ENCODE data around the gene SVIL. TPM values are rescaled to one million over a fixed set of nuclear protein-coding genes. Genes with fewer than 3 reads are reported as not detected.

The SVIL gene
- total RNA-seq, 2 experiments from 2014 or later = 0.47 to 1.5 TPM

- intact Hi-C loops (cut with micrococcal nuclease; ENCODE audit: unreplicated experiment) = no loop called here
- ChIA-PET POLR2A (no interaction called here), CTCF (ENCODE audit: unreplicated experiment) (no interaction called here)
- DNase-seq (ENCODE audit: low spot score) = no peak
- no peaks in the 10 kb centered on the region for H3K79me2 ChIP-seq (ENCODE audit: insufficient read depth, low read depth, low read length)
- H4K20me1 ChIP-seq (ENCODE audit: insufficient read depth, low read length) = no peaks in the 10 kb centered on the region
- H3K4me3 ChIP-seq (ENCODE audit: low read depth, low read length, poor library complexity, severe bottlenecking) = no peak overlapping the region
- no peaks in the 10 kb centered on the region for H3K9me2 ChIP-seq (ENCODE audit: insufficient read depth, low read length)
- no peaks in the 10 kb centered on the region for H3K9me3 ChIP-seq (ENCODE audit: low read length)
- BruUV-seq (replicated peaks) = no TSS peak
- no peak overlapping the region for H2AFZ ChIP-seq (ENCODE audit: low read length)
- no peak overlapping the region for H3K4me2 ChIP-seq (ENCODE audit: low read length)
- TF ChIP-seq EZH2phosphoT487 (IDR thresholded peaks at IDR 0.05; ENCODE audit: borderline replicate concordance, low read depth, low read length) (no peak), CTCF (conservative IDR thresholded peaks at IDR 0.05; ENCODE audit: low read length) (no peak)
- H3K27ac ChIP-seq (ENCODE audit: low read depth, low read length, poor library complexity, severe bottlenecking) = no peak overlapping the region
- no peaks in the 10 kb centered on the region for H3K4me1 ChIP-seq (ENCODE audit: insufficient read depth, low read length, poor library complexity, severe bottlenecking)
- no peaks in the 10 kb centered on the region for H3K36me3 ChIP-seq (ENCODE audit: insufficient read depth, low read length)
Measured at GRCh38 chr10:29595636-29596225, 39.0 kb downstream of the SVIL start.

- Histone ChIP-seq H2AFZ (ENCODE audit: low read length) (no peak overlapping the region), H3K27ac (ENCODE audit: low read depth, low read length, poor library complexity, severe bottlenecking) (no peak overlapping the region), H3K36me3 (ENCODE audit: insufficient read depth, low read length) (no peaks in the 10 kb centered on the region), H3K9me3 (ENCODE audit: low read length) (no peaks in the 10 kb centered on the region), H3K4me3 (ENCODE audit: low read depth, low read length, poor library complexity, severe bottlenecking) (no peak overlapping the region), H3K4me1 (ENCODE audit: insufficient read depth, low read length, poor library complexity, severe bottlenecking) (no peaks in the 10 kb centered on the region), H4K20me1 (ENCODE audit: insufficient read depth, low read length) (no peaks in the 10 kb centered on the region), H3K79me2 (ENCODE audit: insufficient read depth, low read depth, low read length) (no peaks in the 10 kb centered on the region), H3K9me2 (ENCODE audit: insufficient read depth, low read length) (no peaks in the 10 kb centered on the region), H3K4me2 (ENCODE audit: low read length) (no peak overlapping the region)
- CTCF ChIA-PET (ENCODE audit: unreplicated experiment) = no interaction called here
- intact Hi-C loops (cut with micrococcal nuclease; ENCODE audit: unreplicated experiment) = no loop called here
- POLR2A ChIA-PET = no interaction called here
- no TSS peak for BruUV-seq (replicated peaks)
- DNase-seq (ENCODE audit: low spot score) = no peak
- TF ChIP-seq CTCF (conservative IDR thresholded peaks at IDR 0.05; ENCODE audit: low read length) (no peak), EZH2phosphoT487 (IDR thresholded peaks at IDR 0.05; ENCODE audit: borderline replicate concordance, low read depth, low read length) (no peak)
Measured at GRCh38 chr10:29595146-29595545, 39.6 kb downstream of the SVIL start.

GRCh38 chr10:29591651-29591968 is 43.2 kb downstream of the SVIL start:
- Histone ChIP-seq H2AFZ (ENCODE audit: low read length) (no peak overlapping the region), H4K20me1 (ENCODE audit: insufficient read depth, low read length) (no peaks in the 10 kb centered on the region), H3K79me2 (ENCODE audit: insufficient read depth, low read depth, low read length) (no peaks in the 10 kb centered on the region)

More at GRCh38 chr10:29591651-29591968, 43.2 kb downstream of the SVIL start:
- POLR2A ChIA-PET = no interaction called here
- no peaks in the 10 kb centered on the region for H3K36me3 ChIP-seq (ENCODE audit: insufficient read depth, low read length)
- CTCF ChIA-PET (ENCODE audit: unreplicated experiment) = no interaction called here
- no peak overlapping the region for H3K4me2 ChIP-seq (ENCODE audit: low read length)
- no peak for DNase-seq (ENCODE audit: low spot score)
- no peaks in the 10 kb centered on the region for H3K4me1 ChIP-seq (ENCODE audit: insufficient read depth, low read length, poor library complexity, severe bottlenecking)
- H3K27ac ChIP-seq (ENCODE audit: low read depth, low read length, poor library complexity, severe bottlenecking) = no peak overlapping the region
- intact Hi-C loops (cut with micrococcal nuclease; ENCODE audit: unreplicated experiment) = no loop called here
- H3K9me2 ChIP-seq (ENCODE audit: insufficient read depth, low read length) = no peaks in the 10 kb centered on the region
- TF ChIP-seq EZH2phosphoT487 (IDR thresholded peaks at IDR 0.05; ENCODE audit: borderline replicate concordance, low read depth, low read length) (no peak), CTCF (conservative IDR thresholded peaks at IDR 0.05; ENCODE audit: low read length) (no peak)
- no TSS peak for BruUV-seq (replicated peaks)
- H3K4me3 ChIP-seq (ENCODE audit: low read depth, low read length, poor library complexity, severe bottlenecking) = no peak overlapping the region
- no peaks in the 10 kb centered on the region for H3K9me3 ChIP-seq (ENCODE audit: low read length)
